ENCODE results near the gene WBP1L.

Gene WBP1L

DNA sequence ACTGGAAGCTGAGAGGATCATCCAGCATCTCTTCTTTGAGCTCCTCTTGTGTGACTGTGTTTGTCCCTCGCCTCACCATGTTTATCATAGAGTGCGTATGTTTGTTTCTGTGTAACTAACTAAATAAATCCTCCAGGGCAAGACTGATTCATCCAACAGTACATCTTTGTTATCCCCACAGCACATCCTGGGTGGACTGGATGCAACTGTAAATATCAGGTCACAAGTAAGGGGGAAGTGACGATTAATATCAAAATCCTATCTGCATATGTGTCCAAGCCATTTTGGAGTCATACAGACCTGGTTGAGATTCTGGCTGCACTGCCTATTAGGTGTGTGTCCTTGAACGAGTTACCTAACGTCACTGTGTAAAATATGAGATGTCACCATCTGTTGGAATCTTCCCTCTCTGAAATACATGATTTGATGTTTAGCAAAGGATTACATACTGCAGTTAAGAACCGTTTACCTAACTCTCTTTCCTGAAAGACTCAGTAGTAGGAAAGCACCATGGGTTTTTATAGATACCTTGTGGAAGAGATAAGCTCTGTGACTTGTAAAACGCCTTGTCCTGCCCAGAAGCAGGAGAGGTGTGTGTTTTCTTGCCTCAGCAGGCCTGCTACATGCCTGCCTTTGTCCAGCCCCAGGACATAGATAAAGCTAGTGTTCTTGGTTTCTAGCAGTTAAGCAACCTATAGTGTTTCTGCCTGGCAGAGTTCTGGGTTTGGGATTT lies 25.8 kb downstream of the WBP1L start:
- Histone ChIP-seq H3K36me3 (ENCODE audit: insufficient read depth, low read length) (peaks cover 2% of the 10 kb centered on the region), H3K9me3 (ENCODE audit: low read length) (peaks cover 2% of the 10 kb centered on the region), H3K27me3 (ENCODE audit: insufficient read depth, low read length) (no peaks in the 10 kb centered on the region), H3K4me3 (ENCODE audit: low read length) (no peak overlapping the region), H2AFZ (ENCODE audit: low read depth, low read length) (no peak overlapping the region), H3K4me1 (ENCODE audit: insufficient read depth, low read length) (no peaks in the 10 kb centered on the region)

DNA sequence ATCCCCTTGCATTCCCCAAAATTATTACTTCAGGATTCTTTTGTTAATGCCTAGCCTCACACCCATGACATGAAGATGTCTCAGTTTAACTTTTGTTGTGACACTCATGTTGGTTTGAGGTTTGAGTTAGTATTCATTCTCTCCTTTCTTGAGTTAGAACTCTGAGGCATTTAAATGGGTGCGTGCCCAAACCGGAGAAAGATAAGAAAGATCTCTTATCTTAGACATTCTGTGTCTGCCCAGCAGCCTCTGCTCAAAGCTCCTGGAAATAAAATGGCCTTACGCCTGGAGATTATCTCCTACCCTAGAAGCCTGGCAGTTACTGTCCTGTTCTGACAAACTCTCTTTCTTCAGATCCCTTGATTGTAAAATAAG lies 26.3 kb downstream of the WBP1L start:
- peaks cover 2% of the 10 kb centered on the region for H3K36me3 ChIP-seq (ENCODE audit: insufficient read depth, low read length)
- peaks cover 2% of the 10 kb centered on the region for H3K9me3 ChIP-seq (ENCODE audit: low read length)
- no peaks in the 10 kb centered on the region for H3K27me3 ChIP-seq (ENCODE audit: insufficient read depth, low read length)
- no peak overlapping the region for H3K4me3 ChIP-seq (ENCODE audit: low read length)
- peaks cover 2% of the 10 kb centered on the region for H3K4me1 ChIP-seq (ENCODE audit: insufficient read depth, low read length)
- H2AFZ ChIP-seq (ENCODE audit: low read depth, low read length) = no peak overlapping the region

DNA sequence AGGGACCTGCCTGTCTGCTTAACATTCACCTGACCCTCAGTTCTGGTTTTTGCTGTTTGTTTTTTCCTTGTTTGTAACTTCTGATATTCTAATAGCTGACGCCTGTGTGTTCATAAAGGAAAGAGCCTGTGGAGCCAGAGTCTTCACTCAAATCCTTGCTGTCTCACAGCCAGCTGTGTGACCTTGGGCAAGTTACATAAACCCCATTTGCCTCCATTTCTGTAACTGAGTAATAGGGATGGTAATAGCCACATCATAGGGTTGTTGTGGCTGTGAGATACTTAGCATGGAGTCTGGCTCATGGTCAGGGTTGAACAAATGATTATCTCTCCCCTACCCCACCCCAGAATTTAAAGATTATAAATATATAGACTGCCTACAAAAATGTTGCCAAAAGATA lies 27.0 kb downstream of the WBP1L start:
- peaks cover 8% of the 10 kb centered on the region for H3K4me1 ChIP-seq (ENCODE audit: insufficient read depth, low read length)
- H3K27me3 ChIP-seq (ENCODE audit: insufficient read depth, low read length) = no peaks in the 10 kb centered on the region
- no peaks in the 10 kb centered on the region for H3K9me3 ChIP-seq (ENCODE audit: low read length)
- H3K36me3 ChIP-seq (ENCODE audit: insufficient read depth, low read length) = no peaks in the 10 kb centered on the region
- H2AFZ ChIP-seq (ENCODE audit: low read depth, low read length) = no peak overlapping the region
- no peak overlapping the region for H3K4me3 ChIP-seq (ENCODE audit: low read length)

GRCh38 chr10:102773320-102773719 lies 29.6 kb downstream of the WBP1L start:
- Histone ChIP-seq H2AFZ (ENCODE audit: low read depth, low read length) (no peak overlapping the region), H3K9me3 (ENCODE audit: low read length) (no peaks in the 10 kb centered on the region), H3K4me3 (ENCODE audit: low read length) (no peak overlapping the region), H3K27me3 (ENCODE audit: insufficient read depth, low read length) (no peaks in the 10 kb centered on the region), H3K36me3 (ENCODE audit: insufficient read depth, low read length) (no peaks in the 10 kb centered on the region), H3K4me1 (ENCODE audit: insufficient read depth, low read length) (peaks cover 31% of the 10 kb centered on the region)

GRCh38 chr10:102773986-102774385 lies 30.2 kb downstream of the WBP1L start:
- H3K36me3 ChIP-seq (ENCODE audit: insufficient read depth, low read length) = no peaks in the 10 kb centered on the region
- H3K4me1 ChIP-seq (ENCODE audit: insufficient read depth, low read length) = peaks cover 31% of the 10 kb centered on the region
- H2AFZ ChIP-seq (ENCODE audit: low read depth, low read length) = no peak overlapping the region
- H3K9me3 ChIP-seq (ENCODE audit: low read length) = no peaks in the 10 kb centered on the region
- no peaks in the 10 kb centered on the region for H3K27me3 ChIP-seq (ENCODE audit: insufficient read depth, low read length)
- H3K4me3 ChIP-seq (ENCODE audit: low read length) = no peak overlapping the region

- Histone ChIP-seq H3K4me1 (ENCODE audit: insufficient read depth, low read length) (peaks cover 31% of the 10 kb centered on the region), H3K4me3 (ENCODE audit: low read length) (peak overlapping the region; percentile 53), H3K36me3 (ENCODE audit: insufficient read depth, low read length) (no peaks in the 10 kb centered on the region), H2AFZ (ENCODE audit: low read depth, low read length) (no peak overlapping the region), H3K27me3 (ENCODE audit: insufficient read depth, low read length) (no peaks in the 10 kb centered on the region), H3K9me3 (ENCODE audit: low read length) (no peaks in the 10 kb centered on the region)
These were observed 31.6 kb downstream of the WBP1L start for GRCh38 chr10:102775201-102775934.

- H3K4me3 ChIP-seq (ENCODE audit: low read length) = peak overlapping the region; percentile 53
- no peaks in the 10 kb centered on the region for H3K27me3 ChIP-seq (ENCODE audit: insufficient read depth, low read length)
- peak overlapping the region; percentile 11 for H2AFZ ChIP-seq (ENCODE audit: low read depth, low read length)
- H3K4me1 ChIP-seq (ENCODE audit: insufficient read depth, low read length) = peaks cover 31% of the 10 kb centered on the region
- H3K9me3 ChIP-seq (ENCODE audit: low read length) = no peaks in the 10 kb centered on the region
- no peaks in the 10 kb centered on the region for H3K36me3 ChIP-seq (ENCODE audit: insufficient read depth, low read length)
These were observed 32.4 kb downstream of the WBP1L start for GRCh38 chr10:102775935-102776669.

GRCh38 chr10:102776779-102777456 lies 33.2 kb downstream of the WBP1L start:
- H2AFZ ChIP-seq (ENCODE audit: low read depth, low read length) = no peak overlapping the region
- H3K9me3 ChIP-seq (ENCODE audit: low read length) = no peaks in the 10 kb centered on the region
- H3K4me1 ChIP-seq (ENCODE audit: insufficient read depth, low read length) = peaks cover 31% of the 10 kb centered on the region
- peak overlapping the region; percentile 53 for H3K4me3 ChIP-seq (ENCODE audit: low read length)
- H3K36me3 ChIP-seq (ENCODE audit: insufficient read depth, low read length) = no peaks in the 10 kb centered on the region
- H3K27me3 ChIP-seq (ENCODE audit: insufficient read depth, low read length) = no peaks in the 10 kb centered on the region

- H2AFZ ChIP-seq (ENCODE audit: low read depth, low read length) = no peak overlapping the region
- no peaks in the 10 kb centered on the region for H3K27me3 ChIP-seq (ENCODE audit: insufficient read depth, low read length)
- H3K4me1 ChIP-seq (ENCODE audit: insufficient read depth, low read length) = peaks cover 31% of the 10 kb centered on the region
- no peak overlapping the region for H3K4me3 ChIP-seq (ENCODE audit: low read length)
- H3K36me3 ChIP-seq (ENCODE audit: insufficient read depth, low read length) = no peaks in the 10 kb centered on the region
- H3K9me3 ChIP-seq (ENCODE audit: low read length) = no peaks in the 10 kb centered on the region
These were observed 34.1 kb downstream of the WBP1L start for GRCh38 chr10:102777711-102778453.

DNA sequence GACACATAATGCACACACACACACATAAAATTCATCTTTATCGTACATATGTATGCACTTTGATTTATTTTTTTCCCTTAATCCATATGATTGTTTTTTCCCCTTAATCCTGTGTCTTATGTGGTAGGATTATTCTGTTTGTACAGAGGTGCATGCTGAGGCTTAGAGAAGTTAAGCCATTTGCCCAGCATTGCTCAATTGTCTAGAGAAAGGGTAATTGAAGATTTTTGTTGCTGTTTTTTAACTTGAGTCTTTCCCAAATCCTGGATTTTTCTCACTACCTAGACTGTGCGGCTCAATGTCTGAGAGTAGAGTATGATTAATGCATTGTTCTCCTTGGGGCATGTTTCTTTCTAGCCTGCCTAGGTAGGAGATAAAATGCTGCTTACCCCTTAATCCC lies 35.0 kb downstream of the WBP1L start:
- no peaks in the 10 kb centered on the region for H3K27me3 ChIP-seq (ENCODE audit: insufficient read depth, low read length)
- no peak overlapping the region for H3K4me3 ChIP-seq (ENCODE audit: low read length)
- no peaks in the 10 kb centered on the region for H3K36me3 ChIP-seq (ENCODE audit: insufficient read depth, low read length)
- peaks cover 31% of the 10 kb centered on the region for H3K4me1 ChIP-seq (ENCODE audit: insufficient read depth, low read length)
- H3K9me3 ChIP-seq (ENCODE audit: low read length) = no peaks in the 10 kb centered on the region
- no peak overlapping the region for H2AFZ ChIP-seq (ENCODE audit: low read depth, low read length)

DNA sequence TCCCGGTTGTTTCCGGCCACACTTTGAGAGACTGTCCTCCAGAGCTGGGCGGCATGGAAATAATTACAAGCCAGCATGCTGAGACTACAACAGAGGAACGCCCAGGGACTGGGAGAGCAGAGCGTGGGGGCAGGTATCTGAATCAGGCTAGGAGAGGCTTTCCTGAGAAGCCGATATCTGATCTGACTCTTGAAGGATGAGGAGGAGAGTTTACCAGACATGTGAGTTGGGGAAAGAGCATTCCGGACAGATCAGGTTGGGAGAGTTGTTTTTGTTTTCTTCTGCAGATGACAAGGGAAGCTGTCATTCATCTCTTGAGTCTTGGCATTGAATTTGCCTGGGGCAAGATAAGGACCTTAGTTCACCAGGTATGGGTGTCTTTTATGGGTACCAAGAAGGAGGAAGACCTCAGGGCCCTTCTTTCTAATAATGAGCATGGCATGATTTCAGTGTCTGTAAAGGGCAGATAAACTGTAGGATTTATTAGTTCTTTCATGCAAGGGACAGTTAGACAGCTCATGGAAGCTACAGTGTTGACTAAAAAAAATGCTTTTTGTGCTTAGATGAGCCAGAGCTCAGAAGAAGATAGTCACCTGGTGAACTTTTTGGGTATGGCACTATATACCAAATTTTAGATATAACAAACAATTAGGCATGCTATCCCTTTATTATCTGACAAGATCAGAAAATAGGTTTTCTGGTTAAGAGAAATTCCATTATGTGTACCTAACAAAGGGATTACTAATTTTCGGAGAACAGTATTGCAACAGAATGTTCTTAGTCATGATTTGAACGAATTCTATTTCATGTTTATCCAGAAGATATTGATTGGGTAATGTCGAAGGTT lies 36.2 kb downstream of the WBP1L start:
- Histone ChIP-seq H3K9me3 (ENCODE audit: low read length) (no peaks in the 10 kb centered on the region), H2AFZ (ENCODE audit: low read depth, low read length) (no peak overlapping the region), H3K4me3 (ENCODE audit: low read length) (no peak overlapping the region), H3K27me3 (ENCODE audit: insufficient read depth, low read length) (no peaks in the 10 kb centered on the region), H3K36me3 (ENCODE audit: insufficient read depth, low read length) (no peaks in the 10 kb centered on the region), H3K4me1 (ENCODE audit: insufficient read depth, low read length) (peaks cover 31% of the 10 kb centered on the region)

GRCh38 chr10:102780527-102780808 lies 36.7 kb downstream of the WBP1L start:
- Histone ChIP-seq H3K27me3 (ENCODE audit: insufficient read depth, low read length) (no peaks in the 10 kb centered on the region), H3K9me3 (ENCODE audit: low read length) (no peaks in the 10 kb centered on the region), H3K4me1 (ENCODE audit: insufficient read depth, low read length) (peaks cover 26% of the 10 kb centered on the region), H3K36me3 (ENCODE audit: insufficient read depth, low read length) (no peaks in the 10 kb centered on the region), H2AFZ (ENCODE audit: low read depth, low read length) (no peak overlapping the region), H3K4me3 (ENCODE audit: low read length) (no peak overlapping the region)

Measured in neuron (in vitro differentiated cells).